ENCODE data around the gene CISH. TPM values are rescaled to one million over a fixed set of nuclear protein-coding genes. Genes with fewer than 3 reads are reported as not detected.

CISH gene
- total and polyA plus RNA-seq, 2 of the 4 experiments (the other 2 are of a cell fraction), result 0.90 to 4.0 TPM

DNA sequence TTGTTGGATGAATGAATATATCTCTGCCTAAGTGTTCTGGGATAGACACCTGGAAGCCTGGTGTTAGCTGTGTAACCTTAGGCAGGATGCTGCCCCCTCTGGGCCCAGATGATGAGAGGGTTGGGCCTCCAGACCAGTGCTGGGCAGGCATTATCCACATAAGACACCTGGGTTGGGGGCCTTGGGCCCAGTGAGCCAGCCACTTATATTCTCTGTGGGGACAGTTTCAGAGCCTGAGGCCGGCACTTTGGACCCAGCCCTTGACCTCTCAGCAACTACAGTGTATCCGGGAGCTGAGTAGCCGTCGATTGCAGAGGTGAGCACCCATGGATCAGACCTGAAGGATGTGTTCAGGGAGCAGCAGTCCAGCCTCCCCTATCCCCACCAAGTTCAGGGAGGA, 40.1 kb downstream of the CISH start:
- no CpG with 5 or more reads among the region's 4 CpGs for WGBS, 2 experiments (ENCODE audit: extremely low coverage in 2 of 2, insufficient read length in 1 of 2)
- no peak overlapping the region for H2BK5ac ChIP-seq (ENCODE audit: low read depth, low read length, poor library complexity, severe bottlenecking)
- H3K4me1 ChIP-seq (ENCODE audit: control insufficient read depth, insufficient read depth, low read length), result peaks cover 5% of the 10 kb centered on the region
- H3K23ac ChIP-seq (ENCODE audit: low read depth, low read length), result no peak overlapping the region
- H2BK120ac ChIP-seq (ENCODE audit: low read depth, low read length), result no peak overlapping the region
- no peak overlapping the region for H2AK9ac ChIP-seq (replicated peaks; ENCODE audit: low read depth, low read length, poor library complexity)
- H4K8ac ChIP-seq (ENCODE audit: low read depth in 2 of 2, low read length in 2 of 2), result no peak overlapping the region
- H3K4me3 ChIP-seq (ENCODE audit: insufficient read depth, low read depth, low read length), result no peak overlapping the region
- DNase-seq (no peak), ATAC-seq (ENCODE audit: low read depth) (no peak)
- no peaks in the 10 kb centered on the region for H4K20me1 ChIP-seq (ENCODE audit: insufficient read depth, low read length)
- H3K79me1 ChIP-seq (ENCODE audit: low read depth in 1 of 2, low read length in 2 of 2), result peaks cover 18 to 46% of the 10 kb centered on the region in 2 experiments; a peak in 3 of 4 replicates
- no peaks in the 10 kb centered on the region for H3K27me3 ChIP-seq (ENCODE audit: control insufficient read depth, insufficient read depth, low read length)
- intact Hi-C loops (cut with micrococcal nuclease), result no loop called here
- no peak overlapping the region for H3K27ac ChIP-seq (ENCODE audit: insufficient read depth, low read length)
- H3K14ac ChIP-seq (replicated peaks; ENCODE audit: low read depth, low read length), result no peak overlapping the region
- no peak overlapping the region for H2AFZ ChIP-seq (replicated peaks; ENCODE audit: low read length, poor library complexity)
- no peak overlapping the region for H4K5ac ChIP-seq (ENCODE audit: low read depth, low read length)
- no peak overlapping the region for H3K56ac ChIP-seq (ENCODE audit: extremely low read depth, insufficient read depth, low read length)
- no peak overlapping the region for H3K4me2 ChIP-seq (ENCODE audit: low read depth, low read length)
- peaks cover 11% of the 10 kb centered on the region; the same call in 1 of the 2 replicates for H3K36me3 ChIP-seq (ENCODE audit: control insufficient read depth, insufficient read depth, low read length)
- H3K18ac ChIP-seq (ENCODE audit: low read depth, low read length), result no peak overlapping the region
- dilution Hi-C loops (cut with HindIII; ENCODE audit: low sequenced_read_pairs, unreplicated experiment), result no loop called here
- no peak overlapping the region for H3K4ac ChIP-seq (ENCODE audit: low read depth, low read length)
- H2BK20ac ChIP-seq (ENCODE audit: low read depth, low read length), result no peak overlapping the region
- H3K9me3 ChIP-seq (ENCODE audit: control insufficient read depth, insufficient read depth, low read length), result no peaks in the 10 kb centered on the region
- H3K9ac ChIP-seq (ENCODE audit: low read depth, low read length), result no peak overlapping the region
- H2AK5ac ChIP-seq (ENCODE audit: low read depth, low read length), result no peak overlapping the region
- CTCF ChIA-PET, result interaction anchor here (1.6 to 2.5 kb wide), 3 partner anchors 18 to 41 kb away, joined by 4 to 20 read pairs (median 5); partner anchors contain the start of gene CISH
- TF ChIP-seq CEBPB (IDR thresholded peaks at IDR 0.05; ENCODE audit: low read depth, low read length) (no peak), NFE2L2 (IDR thresholded peaks at IDR 0.05; ENCODE audit: low read depth, low read length) (no peak), SMC3 (IDR thresholded peaks at IDR 0.05; ENCODE audit: low read depth, low read length) (no peak), RAD21 (IDR thresholded peaks at IDR 0.05; ENCODE audit: low read length) (no peak), POLR2A (IDR thresholded peaks at IDR 0.05; ENCODE audit: low read depth, low read length) (no peak), FOS (IDR thresholded peaks at IDR 0.05; ENCODE audit: low read depth, low read length) (no peak), RFX5 (IDR thresholded peaks at IDR 0.05; ENCODE audit: low read depth, low read length) (no peak), BHLHE40 (IDR thresholded peaks at IDR 0.05; ENCODE audit: low read depth, low read length) (no peak)
- TF ChIP-seq, protein P1, sequence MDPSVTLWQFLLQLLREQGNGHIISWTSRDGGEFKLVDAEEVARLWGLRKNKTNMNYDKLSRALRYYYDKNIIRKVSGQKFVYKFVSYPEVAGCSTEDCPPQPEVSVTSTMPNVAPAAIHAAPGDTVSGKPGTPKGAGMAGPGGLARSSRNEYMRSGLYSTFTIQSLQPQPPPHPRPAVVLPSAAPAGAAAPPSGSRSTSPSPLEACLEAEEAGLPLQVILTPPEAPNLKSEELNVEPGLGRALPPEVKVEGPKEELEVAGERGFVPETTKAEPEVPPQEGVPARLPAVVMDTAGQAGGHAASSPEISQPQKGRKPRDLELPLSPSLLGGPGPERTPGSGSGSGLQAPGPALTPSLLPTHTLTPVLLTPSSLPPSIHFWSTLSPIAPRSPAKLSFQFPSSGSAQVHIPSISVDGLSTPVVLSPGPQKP (IDR thresholded peaks at IDR 0.05; ENCODE audit: borderline replicate concordance, low read depth, low read length), result no peak
- TF ChIP-seq, protein P2, sequence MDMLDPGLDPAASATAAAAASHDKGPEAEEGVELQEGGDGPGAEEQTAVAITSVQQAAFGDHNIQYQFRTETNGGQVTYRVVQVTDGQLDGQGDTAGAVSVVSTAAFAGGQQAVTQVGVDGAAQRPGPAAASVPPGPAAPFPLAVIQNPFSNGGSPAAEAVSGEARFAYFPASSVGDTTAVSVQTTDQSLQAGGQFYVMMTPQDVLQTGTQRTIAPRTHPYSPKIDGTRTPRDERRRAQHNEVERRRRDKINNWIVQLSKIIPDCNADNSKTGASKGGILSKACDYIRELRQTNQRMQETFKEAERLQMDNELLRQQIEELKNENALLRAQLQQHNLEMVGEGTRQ (IDR thresholded peaks at IDR 0.05; ENCODE audit: low read depth, low read length), result no peak
- TF ChIP-seq, protein P3, sequence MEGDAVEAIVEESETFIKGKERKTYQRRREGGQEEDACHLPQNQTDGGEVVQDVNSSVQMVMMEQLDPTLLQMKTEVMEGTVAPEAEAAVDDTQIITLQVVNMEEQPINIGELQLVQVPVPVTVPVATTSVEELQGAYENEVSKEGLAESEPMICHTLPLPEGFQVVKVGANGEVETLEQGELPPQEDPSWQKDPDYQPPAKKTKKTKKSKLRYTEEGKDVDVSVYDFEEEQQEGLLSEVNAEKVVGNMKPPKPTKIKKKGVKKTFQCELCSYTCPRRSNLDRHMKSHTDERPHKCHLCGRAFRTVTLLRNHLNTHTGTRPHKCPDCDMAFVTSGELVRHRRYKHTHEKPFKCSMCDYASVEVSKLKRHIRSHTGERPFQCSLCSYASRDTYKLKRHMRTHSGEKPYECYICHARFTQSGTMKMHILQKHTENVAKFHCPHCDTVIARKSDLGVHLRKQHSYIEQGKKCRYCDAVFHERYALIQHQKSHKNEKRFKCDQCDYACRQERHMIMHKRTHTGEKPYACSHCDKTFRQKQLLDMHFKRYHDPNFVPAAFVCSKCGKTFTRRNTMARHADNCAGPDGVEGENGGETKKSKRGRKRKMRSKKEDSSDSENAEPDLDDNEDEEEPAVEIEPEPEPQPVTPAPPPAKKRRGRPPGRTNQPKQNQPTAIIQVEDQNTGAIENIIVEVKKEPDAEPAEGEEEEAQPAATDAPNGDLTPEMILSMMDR (conservative IDR thresholded peaks at IDR 0.05; ENCODE audit: low read depth, low read length), result no peak
- H3K9me1 ChIP-seq (ENCODE audit: insufficient read depth, low read length), result peaks cover 12% of the 10 kb centered on the region
- POLR2A ChIA-PET (ENCODE audit: unreplicated experiment), result no interaction called here
- no peak overlapping the region for H2BK15ac ChIP-seq (ENCODE audit: low read depth, low read length)
- in situ Hi-C loops (cut with MboI; ENCODE audit: low sequenced_read_pairs), result loop anchor here (5.0 kb wide), 2 partner anchors 41 to 801 kb away; partner anchors contain the start of gene CISH
- no TSS peak for BruUV-seq (replicated peaks)
- no peak overlapping the region for H4K91ac ChIP-seq (ENCODE audit: insufficient read depth, low read depth, low read length)
